ENCODE measurements around the gene ZPBP.

DNA sequence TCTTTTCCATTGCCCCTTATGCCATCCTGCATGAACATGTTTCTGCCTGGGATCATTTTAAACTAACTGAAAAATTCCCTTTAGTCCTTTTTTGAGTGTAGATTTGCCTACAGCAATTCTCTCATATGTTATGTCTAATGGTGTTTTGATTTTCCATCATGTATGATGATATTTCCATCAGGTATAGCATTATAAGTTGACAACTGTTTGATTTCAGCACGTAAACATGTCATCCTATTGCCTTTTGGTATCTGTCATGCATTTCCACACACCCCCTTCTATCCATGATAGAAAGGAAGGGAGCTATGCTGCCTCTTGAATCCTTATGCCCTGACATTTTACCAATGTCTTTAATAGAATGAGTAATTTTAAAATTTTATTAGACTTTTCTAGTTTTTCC, 116.8 kb downstream of the ZPBP start:
- TF ChIP-seq POLR2AphosphoS5 (IDR thresholded peaks at IDR 0.05; ENCODE audit: insufficient read depth, low read depth, low read length), result no peak
- TF ChIP-seq POLR2A (IDR thresholded peaks at IDR 0.05; ENCODE audit: low read depth, low read length), result no peak
- TF ChIP-seq, protein P1, sequence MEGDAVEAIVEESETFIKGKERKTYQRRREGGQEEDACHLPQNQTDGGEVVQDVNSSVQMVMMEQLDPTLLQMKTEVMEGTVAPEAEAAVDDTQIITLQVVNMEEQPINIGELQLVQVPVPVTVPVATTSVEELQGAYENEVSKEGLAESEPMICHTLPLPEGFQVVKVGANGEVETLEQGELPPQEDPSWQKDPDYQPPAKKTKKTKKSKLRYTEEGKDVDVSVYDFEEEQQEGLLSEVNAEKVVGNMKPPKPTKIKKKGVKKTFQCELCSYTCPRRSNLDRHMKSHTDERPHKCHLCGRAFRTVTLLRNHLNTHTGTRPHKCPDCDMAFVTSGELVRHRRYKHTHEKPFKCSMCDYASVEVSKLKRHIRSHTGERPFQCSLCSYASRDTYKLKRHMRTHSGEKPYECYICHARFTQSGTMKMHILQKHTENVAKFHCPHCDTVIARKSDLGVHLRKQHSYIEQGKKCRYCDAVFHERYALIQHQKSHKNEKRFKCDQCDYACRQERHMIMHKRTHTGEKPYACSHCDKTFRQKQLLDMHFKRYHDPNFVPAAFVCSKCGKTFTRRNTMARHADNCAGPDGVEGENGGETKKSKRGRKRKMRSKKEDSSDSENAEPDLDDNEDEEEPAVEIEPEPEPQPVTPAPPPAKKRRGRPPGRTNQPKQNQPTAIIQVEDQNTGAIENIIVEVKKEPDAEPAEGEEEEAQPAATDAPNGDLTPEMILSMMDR (IDR thresholded peaks at IDR 0.05; ENCODE audit: extremely low read depth in 1 of 2, insufficient read depth in 1 of 2, low read depth in 1 of 2, low read length in 2 of 2), result no peak
- TF ChIP-seq MYC (IDR thresholded peaks at IDR 0.05; ENCODE audit: low read depth, low read length), result no peak
- TF ChIP-seq, protein P2, sequence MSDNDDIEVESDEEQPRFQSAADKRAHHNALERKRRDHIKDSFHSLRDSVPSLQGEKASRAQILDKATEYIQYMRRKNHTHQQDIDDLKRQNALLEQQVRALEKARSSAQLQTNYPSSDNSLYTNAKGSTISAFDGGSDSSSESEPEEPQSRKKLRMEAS (IDR thresholded peaks at IDR 0.05; ENCODE audit: insufficient read depth, insufficient read length), result no peak
- TF ChIP-seq GATA2 (IDR thresholded peaks at IDR 0.05; ENCODE audit: insufficient read depth, insufficient read length, low read depth, low read length), result no peak
- TF ChIP-seq EZH2 (IDR thresholded peaks at IDR 0.05; ENCODE audit: borderline replicate concordance, low read depth, low read length, severe bottlenecking), result no peak
- TF ChIP-seq JUN (IDR thresholded peaks at IDR 0.05; ENCODE audit: borderline replicate concordance, insufficient read depth, insufficient read length, low read depth), result no peak

All from endothelial cell of umbilical vein (primary cell).